Measurements from ENCODE around the gene TRMT1.
"Not testable (repeated sequence)": the region's sequence is repeated elsewhere in the genome, so short reads cannot be mapped to it uniquely, and the experiment has no call there.

Gene TRMT1

DNA sequence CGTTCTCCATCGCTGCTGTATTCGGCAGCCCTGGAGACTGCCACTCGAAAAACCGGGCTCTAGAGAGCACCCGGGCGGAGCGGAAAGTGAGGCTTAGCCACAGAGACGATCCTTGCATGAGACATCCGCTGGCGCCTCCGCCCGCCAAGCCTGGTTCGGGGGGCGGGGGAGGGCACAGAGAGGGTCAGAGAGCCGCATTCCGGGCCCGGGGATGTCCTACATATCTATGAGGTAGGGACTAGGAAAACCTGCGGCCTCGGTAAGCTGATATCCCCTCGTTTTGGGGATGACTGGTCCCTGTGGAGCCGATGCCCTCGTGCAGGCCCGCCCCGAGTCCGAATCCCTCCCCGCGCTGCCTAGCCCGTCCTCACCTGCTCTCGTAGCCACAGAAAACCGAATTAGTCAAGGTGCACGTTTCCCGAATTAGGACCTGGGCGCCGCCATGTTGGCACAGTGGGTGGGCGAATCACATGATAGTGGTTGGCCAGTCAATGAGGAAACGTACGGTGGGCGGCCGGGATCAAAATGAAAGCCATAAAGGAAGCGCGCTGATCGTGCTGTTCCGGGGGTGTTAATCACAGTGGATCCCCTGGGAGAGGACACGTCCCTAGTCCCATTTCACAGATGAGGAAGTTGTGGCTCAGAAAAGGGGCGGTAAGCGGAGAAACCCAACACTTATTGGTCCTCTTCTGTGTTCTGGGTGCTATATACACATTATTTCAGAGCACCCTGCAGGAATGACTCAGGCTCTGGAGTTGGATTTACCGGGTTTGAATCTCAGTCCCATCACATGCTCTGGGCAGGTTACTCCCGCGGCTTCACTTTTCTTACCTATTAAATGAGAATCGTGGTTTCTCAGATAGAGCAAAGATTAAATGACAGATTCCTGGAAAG is at the start of gene TRMT1:
Gene TRMT1 (minus strand): TSS at position 459 of the 894 bp plus-strand sequence. CDS start 341 bp downstream, at position 118.
- in situ Hi-C loops (cut with HindIII; ENCODE audit: low sequenced_read_pairs) = no loop called here

DNA sequence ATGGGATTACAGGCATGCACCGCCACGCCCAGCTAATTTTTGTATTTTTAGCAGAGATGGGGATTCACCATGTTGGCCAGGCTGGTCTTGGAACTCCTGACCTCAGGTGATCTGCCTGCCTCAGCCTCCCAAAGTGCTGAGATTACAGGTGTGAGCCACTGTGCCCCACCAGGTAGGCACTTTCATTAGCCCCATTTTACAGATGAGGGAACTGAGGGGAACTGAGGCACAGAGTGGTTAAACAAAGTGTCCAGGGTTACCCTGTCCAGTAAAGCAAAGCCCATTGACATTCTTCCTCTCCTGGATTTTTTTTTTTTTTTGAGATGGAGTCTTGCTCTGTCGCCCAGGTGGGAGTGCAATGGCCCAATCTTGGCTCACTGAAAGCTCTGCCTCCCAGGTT is 49.6 kb upstream of the TRMT1 start:
- in situ Hi-C loops (cut with HindIII; ENCODE audit: low sequenced_read_pairs) = not testable (repeated sequence)

DNA sequence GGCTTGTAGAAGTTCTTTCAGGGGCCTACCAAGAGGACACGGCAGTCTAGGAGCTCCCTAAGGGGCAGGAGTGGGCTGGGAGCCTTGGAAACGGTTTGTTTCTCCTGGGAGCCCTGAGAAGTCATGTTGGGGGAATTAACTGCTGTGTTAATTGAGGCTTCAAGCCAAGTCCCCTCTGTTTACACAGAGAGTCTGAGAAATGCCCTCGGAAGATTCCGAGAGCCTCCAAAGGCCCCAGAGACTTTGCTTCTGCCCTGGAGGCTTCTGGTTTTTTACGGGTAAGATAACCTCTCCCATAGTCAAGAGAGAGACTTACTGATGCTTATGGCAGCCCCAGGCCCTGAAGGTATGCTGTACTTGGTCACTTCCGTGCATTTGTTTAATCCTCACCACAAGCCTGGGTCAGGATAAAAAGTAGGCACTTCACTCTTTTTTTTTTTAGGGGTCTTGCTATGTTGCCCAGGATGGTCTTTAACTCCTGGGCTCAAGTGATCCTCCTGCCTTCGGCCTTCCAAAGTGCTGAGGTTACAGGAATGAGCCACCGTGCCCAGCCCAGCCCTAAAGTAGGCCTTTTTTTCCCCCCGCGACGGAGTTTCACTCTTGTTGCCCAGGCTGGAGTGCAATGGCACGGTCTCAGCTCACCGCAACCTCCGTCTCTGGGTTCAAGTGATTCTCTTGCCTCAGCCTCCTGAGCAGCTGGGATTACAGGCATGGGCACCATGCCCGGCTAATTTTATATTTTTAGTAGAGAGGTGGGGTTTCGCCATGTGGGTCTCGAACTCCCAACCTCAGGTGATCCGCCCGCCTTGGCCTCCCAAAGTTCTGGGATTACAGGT is 48.8 kb upstream of the TRMT1 start:
- in situ Hi-C loops (cut with HindIII; ENCODE audit: low sequenced_read_pairs) = no loop called here

DNA sequence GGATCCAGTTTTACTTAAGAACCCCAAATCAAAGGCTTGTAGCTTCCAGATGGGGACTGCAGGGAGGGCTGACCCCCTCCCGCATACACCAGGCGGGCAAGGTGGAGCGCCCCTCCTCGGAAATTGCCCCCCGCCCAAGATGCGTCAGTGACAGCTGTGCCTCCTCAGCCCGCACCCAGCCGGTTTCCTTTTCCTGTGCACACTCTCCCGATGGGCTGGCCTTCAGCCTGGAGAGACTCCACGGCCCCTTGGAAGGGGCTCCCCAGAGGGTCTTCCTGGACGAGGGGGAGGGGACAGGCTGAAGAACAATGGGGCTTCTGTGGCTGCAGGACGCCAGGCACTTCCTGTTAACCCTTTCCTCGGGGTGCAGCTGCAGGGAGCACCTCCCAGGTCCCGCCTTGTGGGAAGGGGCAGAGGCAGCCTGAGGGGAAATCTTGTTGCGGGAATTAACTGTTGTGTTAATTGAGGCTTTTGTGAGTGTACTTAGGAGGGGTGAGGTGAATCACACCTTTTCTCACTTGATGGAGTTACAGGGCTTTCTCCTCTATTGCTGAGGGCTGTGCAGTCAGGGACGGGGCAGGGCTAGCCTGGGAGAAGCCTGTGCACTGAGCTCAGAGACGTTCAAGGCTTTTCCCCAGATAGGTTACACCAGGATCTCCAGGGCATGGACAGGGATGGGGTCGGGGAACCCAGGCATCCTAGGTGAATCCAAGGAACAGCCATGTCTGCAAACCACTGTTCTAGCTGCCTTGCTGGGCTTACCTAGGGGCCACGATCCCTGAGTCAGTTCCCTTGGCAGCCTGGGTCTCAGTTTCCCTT is 48.0 kb upstream of the TRMT1 start:
- in situ Hi-C loops (cut with HindIII; ENCODE audit: low sequenced_read_pairs) = no loop called here

DNA sequence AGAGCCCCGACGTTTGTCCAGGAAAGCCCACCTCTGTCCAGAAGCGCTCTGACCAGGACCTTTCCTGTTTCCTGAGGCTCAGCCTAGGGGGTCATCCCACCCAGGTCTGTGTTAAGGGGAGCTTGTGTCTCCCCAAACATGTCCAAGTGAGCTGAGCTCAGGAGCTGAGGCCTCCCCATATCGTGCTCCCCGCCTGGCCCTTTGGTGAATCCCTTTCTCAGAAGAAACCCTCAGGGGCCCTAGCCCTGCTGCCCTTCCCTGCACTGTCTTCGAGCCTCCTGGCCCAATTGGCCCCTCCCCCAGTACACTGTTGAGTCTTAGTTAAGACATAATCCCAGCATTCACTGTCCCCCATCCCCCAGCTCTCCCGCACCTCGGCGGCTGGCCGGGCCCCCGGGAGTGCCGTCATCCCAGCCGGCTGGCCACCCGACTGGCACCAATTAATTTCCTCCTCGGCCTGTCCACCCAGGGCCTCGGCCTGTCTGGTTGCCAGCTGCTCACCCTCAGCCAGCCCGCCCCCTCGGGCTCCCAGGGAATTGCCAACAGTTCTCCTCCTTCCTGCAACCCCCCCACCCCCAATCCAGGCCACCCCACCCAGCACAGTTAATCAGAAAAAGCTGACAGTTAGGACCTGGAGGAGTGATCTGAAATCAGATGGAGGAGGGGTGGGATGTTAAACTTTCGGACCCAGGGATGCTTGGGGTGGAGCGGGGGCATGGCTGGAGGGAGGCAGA is 47.2 kb upstream of the TRMT1 start:
- in situ Hi-C loops (cut with HindIII; ENCODE audit: low sequenced_read_pairs) = no loop called here

DNA sequence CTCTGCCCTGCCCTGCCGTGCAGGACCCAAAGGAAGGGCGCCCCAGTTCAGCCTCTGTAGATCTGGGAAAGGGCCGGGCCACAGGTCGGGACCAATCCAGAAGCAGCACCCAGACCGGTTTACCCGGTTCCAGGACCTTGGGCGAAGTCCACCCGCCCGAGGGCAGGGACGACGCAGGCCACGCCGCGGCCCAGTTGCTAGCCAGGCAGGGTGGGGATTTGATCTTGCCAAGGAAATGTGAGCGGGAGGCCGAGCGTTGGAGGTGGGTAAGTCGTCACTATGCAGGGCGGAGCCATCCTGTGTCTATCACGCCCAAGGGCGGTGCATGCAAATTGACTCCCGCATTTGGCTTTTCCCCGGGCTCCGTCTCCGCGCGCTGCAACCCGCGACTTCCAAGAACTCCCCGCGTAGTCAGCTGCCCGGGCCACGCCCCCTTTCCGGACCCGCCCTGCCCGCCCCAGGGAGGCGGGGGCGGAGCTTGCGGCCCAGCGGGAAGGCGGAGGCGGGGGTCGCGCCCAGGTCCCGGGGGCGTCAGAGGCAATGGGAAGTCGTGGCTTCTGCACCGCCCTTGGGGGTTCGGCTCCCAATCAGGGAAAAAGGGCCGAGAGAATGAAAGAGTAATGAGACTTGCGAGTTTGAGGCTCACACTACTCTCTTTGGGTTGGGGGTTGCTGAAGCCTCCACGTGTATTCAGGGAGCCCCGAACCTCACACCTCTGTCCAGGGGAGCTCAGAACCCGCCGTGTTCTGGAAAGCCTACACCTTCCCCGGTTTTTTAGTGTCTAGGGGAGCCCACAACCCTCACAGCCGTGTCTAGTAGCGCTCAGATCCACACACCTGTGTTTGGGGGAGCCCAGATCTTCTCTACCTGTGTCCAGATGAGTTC is 46.4 kb upstream of the TRMT1 start:
- in situ Hi-C loops (cut with HindIII; ENCODE audit: low sequenced_read_pairs) = no loop called here

DNA sequence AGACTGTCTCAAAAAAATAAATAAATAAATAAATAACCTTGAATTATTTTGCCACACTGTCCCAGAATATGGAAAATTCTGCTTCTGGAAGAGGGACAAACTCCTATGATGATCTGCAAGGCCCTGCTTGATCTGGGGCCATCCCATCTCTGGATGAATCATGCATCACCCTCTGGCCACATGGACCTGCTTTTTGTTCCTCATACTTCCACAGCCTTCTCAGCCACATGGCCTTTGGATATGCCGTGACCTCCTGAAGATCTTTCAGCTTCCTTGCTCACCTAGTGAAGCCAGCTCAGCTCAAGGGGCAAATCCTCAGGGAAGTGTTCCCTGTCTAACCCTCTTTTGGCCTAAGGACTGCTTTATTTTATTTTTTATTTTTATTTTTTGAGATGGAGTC is 44.0 kb upstream of the TRMT1 start:
- in situ Hi-C loops (cut with HindIII; ENCODE audit: low sequenced_read_pairs) = no loop called here

DNA sequence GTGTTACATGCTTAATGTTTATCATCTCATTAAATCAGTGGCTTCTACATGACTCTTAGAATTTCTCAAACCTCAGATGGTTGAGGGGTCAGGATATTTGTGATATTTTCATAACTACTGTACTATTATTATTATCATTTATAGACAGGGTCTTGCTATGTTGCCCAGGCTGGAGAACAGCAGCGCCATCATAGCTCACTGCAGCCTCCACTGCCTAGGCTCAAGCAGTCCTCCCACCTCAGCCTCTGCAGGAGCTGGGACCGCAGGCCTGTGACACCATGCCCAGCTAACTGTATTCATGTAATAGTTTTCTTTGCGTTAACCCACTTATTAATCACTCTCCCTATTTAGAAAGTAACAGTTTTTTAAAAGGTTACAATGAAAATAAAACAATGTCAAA is 43.2 kb upstream of the TRMT1 start:
- in situ Hi-C loops (cut with HindIII; ENCODE audit: low sequenced_read_pairs) = no loop called here

DNA sequence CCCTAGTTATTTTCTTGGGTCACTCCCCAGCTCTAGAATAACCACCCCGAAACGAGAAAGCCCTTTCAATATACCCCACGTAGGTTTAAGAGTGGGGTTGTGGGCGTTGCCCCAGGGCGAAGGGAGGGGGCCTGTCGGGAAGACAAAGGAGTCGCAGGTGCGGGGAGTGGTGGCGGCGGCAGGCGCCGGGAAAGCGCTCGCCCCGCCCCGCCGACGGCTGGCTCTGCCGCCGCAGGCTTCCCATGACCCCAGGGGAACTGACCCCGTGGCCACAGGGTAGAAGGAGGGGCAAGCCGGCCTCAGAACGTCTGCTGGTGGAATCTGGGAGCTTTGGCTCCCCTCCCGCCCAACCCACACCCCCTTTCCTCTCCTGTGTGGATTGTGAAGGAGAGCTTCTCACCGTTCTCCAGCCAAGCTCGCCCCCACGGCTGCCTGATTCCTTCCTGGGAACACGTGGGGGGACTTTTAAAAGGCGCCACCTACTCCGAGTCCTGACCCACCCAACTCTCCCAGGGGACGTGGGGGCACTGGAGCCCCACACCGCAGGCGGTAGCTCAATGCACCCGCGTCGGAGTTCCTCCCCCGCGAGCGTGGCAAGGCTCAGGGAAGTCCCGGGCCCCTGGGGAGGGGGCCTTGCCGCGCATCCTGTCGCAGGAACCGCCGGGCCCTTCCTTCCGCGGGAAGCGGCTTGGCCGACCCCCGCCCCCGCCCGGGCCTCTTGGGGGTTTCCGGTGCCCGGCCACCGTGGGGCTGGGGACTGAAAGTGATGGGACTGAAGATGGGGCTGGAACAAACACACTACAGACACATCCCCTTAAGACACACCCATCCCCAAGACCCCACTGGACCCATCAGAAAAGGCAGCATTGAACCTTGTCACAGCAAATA is 39.2 kb upstream of the TRMT1 start:
- in situ Hi-C loops (cut with HindIII; ENCODE audit: low sequenced_read_pairs) = no loop called here

DNA sequence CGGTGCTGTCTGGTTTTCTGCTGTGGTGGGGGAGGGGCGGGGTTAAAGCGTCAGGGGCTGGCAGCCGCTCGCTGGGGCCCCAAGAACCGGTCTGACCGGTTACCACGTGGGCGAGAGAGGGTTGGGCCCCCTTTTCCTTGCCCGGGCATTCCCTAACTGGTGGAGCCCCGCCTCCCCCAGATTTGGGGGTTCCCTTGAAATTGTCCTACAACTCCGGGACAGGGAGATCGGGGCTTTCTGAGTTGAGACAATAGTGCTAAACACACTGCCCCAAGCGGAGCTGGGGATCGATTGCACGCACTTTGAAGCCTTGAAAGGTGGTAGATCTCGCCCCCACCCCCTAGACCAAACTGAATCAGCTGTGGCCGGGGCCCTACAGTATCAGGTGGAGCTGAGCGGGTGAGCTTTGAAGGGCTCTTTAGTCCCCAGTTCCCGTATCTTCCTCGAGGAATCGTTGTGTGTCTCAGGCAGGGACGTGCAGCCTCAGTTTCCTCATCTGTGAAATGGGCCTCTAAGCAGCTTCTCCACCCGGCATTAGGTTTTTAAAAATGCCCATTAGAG is 38.5 kb upstream of the TRMT1 start:
- in situ Hi-C loops (cut with HindIII; ENCODE audit: low sequenced_read_pairs) = loop anchor here (5.0 kb wide), 1 partner anchor 93 kb away; no protein-coding TSS in a partner anchor

DNA sequence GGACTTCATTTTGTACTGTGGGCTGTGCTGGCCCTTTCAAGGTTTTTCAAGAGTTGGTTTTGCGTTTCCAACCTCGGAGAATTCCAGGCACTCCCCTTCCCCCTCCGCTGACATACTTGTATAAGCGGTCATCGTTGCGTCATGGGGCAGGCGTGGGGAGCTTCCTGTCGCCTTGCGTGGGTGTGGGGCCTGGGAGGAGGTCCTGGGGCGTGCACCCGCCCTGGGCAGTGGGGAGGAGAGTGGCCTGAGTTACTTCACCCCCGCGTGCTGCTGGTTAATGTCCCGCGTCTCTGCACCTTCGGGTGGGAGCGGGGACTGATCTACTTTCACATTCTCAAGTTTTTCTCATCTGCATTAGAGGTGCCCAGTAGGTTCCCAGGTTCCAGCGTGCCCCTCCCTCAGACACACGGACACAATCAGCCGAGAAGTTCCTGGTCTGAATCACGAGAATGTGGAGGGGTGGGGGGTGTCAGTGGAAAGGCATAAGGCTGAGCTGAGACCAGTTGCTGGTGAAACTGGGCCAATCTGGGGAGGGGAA is 37.8 kb upstream of the TRMT1 start:
- in situ Hi-C loops (cut with HindIII; ENCODE audit: low sequenced_read_pairs) = loop anchor here (5.0 kb wide), 1 partner anchor 92 kb away; no protein-coding TSS in a partner anchor

DNA sequence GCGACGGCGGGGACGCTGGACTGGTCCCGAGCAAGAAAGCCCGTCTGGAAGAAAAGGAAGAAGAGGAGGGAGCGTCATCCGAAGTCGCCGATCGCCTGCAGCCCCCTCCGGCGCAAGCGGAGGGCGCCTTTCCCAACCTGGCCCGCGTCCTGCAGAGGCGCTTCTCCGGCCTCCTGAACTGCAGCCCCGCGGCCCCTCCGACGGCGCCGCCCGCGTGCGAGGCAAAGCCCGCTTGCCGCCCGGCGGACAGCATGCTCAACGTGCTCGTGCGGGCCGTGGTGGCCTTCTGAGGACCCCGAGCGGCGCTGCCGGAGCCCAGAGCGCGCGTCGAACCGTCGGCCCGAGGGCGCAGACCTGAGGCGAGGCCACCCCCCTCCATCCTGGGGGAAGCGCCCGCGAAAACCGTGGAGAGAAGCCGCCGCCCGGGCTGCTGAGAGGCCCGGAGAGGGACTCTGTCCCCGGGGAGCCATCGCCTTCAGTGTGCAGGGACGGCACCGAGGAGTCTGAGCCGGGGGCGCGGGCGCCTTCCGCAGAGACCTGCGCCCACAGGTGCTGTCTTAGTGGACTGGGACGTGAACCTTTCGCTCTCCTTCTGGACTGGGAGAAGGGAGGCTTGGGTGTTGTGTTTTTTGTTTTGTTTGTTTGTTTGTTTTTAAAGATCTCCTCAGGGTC is 37.2 kb upstream of the TRMT1 start:
- in situ Hi-C loops (cut with HindIII; ENCODE audit: low sequenced_read_pairs) = loop anchor here (5.0 kb wide), 1 partner anchor 91 kb away; no protein-coding TSS in a partner anchor

DNA sequence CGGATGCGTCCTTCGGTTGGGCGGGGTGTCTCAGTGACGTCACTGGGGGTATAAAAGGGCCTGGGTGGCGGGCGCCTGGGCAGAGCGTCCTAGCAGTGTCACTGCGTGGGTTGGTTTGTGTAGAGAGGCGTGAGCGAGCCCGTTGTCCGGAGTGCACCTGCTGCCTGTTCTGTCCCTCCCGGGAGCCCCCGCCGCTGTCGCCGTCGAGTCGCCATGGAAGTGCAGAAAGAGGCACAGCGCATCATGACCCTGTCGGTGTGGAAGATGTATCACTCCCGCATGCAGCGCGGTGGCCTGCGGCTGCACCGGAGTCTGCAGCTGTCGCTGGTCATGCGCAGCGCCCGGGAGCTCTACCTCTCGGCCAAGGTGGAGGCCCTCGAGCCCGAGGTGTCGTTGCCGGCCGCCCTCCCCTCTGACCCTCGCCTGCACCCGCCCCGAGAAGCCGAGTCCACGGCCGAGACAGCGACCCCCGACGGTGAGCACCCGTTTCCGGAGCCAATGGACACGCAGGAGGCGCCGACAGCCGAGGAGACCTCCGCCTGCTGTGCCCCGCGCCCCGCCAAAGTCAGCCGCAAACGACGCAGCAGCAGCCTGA is 36.5 kb upstream of the TRMT1 start:
- in situ Hi-C loops (cut with HindIII; ENCODE audit: low sequenced_read_pairs) = loop anchor here (5.0 kb wide), 1 partner anchor 91 kb away; no protein-coding TSS in a partner anchor

DNA sequence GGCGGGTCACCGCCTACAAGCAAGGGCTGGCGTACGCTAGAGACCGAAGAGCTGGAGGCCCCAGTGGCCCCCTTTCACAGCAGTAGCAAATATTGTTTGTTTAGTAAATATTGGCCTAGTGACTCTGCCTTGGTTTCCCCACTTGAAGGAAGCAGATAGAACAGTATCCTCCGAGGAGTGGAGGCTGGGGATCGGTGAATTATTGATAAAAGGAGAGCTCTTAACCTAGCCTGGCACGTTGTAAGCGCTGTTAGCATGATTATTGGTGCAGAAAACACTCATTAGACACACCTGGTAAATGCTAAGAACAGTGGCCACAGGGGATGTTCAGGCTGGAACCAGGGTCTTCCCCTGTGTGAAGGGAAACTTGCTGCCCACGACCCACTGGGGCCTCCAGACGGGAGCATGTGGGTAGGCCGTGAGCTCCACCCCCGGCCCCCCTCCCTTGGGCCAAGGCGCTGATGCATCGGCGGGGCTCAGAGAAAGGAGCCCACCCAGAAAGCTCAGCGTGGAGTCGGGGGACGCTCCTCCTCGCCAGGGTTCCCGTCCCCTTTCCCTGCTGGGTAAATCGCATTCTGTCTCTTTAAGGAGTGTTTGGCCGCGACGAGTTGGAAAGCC is 35.9 kb upstream of the TRMT1 start:
- in situ Hi-C loops (cut with HindIII; ENCODE audit: low sequenced_read_pairs) = loop anchor here (5.0 kb wide), 1 partner anchor 90 kb away; no protein-coding TSS in a partner anchor

DNA sequence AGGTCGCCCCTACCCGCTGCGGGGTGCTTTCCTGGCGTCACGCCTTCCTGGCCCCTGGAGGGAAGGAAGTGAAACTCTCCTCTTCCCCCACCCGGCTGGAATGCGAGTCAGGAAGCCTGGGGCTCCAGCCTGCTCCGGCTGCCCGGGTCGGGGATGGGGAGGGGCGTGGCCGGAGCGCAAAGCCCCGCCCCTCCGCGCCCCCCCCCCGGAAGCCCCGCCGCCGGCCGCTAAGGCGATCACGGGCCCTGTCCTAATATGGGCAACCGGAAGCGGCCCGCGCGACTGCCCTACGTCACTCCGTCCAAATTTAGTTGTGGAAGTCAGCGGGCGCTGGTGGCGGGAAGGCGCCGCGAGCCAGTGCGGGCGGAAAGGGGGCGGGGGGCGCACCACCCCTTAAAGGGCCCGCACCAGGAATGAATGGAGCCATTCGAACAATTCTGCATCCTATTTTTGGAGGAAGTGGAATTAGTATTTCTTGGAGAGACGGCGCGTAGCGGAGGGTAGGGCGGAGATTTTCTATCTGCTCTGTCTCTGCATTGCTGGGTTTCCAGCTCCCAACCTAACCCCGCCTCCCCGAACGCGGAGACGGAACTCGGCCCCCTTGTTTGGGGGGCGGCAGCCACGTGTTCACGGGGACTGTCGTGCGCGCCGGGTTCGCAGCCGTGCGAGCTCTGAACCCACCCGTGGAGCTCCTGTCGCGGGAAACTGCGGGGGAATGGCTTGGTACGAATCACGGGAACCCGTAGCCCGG is 35.2 kb upstream of the TRMT1 start:
- in situ Hi-C loops (cut with HindIII; ENCODE audit: low sequenced_read_pairs) = loop anchor here (5.0 kb wide), 1 partner anchor 89 kb away; no protein-coding TSS in a partner anchor
